HG03025 (cell line): Measurements from ENCODE around the gene AXIN2.
"Not testable (repeated sequence)": the region's sequence is repeated elsewhere in the genome, so short reads cannot be mapped to it uniquely, and the experiment has no call there.

Experiments used
- ATAC-seq: cut with Tn5 transposase; IDR thresholded peaks from one replicate; pipeline ENCODE4 v1.9.1; 2021; ENCODE audit warnings: mild to moderate bottlenecking, moderate library complexity; ENCODE audit not compliant: unreplicated experiment, low FRiP score

Gene AXIN2

DNA sequence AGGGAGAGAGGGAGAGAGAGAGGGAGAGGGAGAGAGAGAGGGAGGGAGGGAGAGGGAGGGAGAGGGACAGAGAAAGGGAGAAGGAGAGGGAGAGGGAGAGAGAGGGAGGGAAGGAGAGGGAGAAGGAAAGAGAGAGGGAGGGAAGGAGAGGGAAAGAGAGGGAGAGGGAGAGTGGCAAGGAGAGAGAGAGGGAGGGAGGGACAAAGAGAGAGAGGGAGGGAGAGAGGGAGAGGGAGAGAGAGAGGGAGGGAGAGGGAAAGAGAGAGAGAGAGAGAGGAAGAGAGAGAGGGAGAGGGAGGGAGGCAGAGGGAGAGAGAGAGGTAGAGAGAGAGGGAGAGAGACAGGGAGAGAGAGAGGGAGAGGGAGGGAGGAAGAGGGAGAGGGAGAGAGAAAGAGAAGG is 73.5 kb downstream of the AXIN2 start:
- ATAC-seq = no peak

DNA sequence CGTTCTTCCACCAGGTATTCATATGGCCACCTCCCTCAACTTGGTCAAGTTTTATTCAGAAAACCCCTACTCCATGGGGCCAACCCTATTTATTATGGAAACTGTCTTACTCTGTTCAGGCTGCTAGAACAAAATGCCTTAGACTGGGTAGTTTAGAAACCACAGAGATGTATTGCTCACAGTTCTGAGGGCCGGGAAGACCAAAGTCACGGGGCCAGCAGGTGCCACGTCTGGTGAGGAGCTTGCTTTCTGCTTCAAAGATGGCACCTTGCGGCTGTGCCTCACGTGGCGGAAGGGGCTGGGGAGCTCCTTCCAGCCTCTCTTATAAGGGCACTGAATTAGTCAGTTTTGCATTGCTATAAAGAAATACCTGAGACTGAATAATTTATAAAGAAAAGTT is 74.3 kb downstream of the AXIN2 start:
- ATAC-seq = no peak

DNA sequence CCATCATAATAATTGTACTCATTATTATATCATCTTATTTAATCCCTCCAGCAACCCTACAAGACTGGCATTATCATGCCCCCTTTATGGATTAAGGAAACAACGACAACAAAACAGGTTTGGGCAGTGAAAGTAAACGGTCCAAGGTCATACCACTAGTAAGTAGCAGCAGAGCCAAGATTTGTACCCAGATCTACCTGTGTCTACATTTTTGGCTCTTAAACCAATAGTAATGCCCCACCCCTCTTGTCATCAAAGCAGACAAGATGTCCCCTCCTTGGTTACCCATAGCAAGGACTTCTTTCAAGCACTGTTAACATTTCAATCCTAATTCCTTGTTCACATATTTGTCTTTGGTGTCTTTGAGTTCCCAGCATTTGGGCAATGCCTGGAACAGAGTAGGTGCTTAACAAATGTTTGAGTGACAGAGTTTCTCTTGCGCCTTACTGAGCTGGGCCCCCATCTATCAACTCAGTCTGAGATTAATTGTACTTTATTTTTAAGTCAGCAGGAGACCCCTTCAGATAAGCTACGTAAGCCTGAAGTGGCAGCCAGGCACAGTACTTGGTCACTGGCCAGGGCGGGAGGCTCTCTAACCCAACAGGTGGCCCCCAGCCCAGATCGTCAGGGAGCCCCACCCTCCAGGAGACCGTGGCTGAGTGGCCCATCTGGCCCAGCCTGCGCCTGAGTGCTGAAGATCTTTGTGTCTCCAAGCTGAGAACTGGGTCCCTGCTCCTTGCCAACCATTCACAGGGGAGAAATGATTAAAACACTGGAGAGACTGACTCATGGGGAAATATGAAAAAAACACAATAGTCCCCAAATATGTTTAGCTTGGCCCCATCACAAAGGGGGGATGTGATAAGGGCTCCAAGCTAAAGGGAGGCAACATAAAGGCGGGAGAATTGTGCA is 75.8 kb downstream of the AXIN2 start:
- no peak for ATAC-seq

- ATAC-seq = not testable (repeated sequence)
These were observed 77.0 kb downstream of the AXIN2 start for GRCh38 chr17:65484405-65484804.

DNA sequence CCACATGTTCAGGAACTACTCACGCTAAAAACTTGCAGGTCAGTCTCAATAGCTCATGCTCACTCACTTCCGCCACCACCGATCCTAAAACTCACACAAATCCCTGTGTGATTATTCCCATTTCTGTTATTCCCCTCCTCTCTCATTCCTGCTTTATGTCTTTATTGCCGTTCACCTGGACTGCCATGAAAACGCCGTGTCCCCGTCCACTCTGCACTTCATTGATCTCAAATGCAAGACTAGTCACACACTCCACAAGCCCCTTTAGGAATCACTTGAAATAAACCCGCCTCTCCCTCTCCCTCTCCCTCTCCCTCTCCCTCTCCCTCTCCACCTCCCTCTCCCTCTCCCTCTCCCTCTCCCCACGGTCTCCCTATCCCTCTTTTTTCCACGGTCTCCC is 78.0 kb downstream of the AXIN2 start:
- no peak for ATAC-seq

GRCh38 chr17:65482201-65482600 is 79.2 kb downstream of the AXIN2 start:
- ATAC-seq = no peak

DNA sequence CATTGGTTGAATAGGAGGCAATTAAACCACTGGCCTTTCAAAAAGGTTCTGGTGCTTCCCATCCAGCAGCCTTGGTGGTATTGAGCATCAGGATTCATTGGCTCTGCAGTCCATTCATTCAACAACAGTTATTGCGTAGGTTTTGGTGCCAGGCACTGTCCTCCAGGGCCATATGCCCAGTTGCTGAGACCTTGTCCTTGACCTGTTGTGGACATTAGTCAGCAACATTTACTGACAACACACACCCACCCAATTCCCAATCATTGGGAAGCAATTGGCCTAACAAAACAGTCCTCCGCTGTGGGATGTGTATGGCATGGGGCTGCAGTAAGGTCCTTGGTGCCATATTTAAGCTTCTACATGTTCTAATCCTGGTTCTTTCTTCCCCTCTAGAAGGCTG is 82.2 kb downstream of the AXIN2 start:
- ATAC-seq = no peak
